GM18870 (cell line): ENCODE measurements around the gene GSTT2B.
"Not testable (repeated sequence)": the region's sequence is repeated elsewhere in the genome, so short reads cannot be mapped to it uniquely, and the experiment has no call there.

Experiments
- ATAC-seq: cut with Tn5 transposase; IDR thresholded peaks from one replicate; pipeline ENCODE4 v1.9.1; 2021; ENCODE audit warnings: moderate library complexity; ENCODE audit not compliant: unreplicated experiment

GSTT2B gene, protein sequence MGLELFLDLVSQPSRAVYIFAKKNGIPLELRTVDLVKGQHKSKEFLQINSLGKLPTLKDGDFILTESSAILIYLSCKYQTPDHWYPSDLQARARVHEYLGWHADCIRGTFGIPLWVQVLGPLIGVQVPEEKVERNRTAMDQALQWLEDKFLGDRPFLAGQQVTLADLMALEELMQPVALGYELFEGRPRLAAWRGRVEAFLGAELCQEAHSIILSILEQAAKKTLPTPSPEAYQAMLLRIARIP

GRCh38 chr22:23961084-23961771, at the start of gene GSTT2B:
TSS of gene GSTT2B (minus strand) at chr22:23961195. CDS start at chr22:23961131, 64 bp downstream.
- ATAC-seq: not testable (repeated sequence)

DNA sequence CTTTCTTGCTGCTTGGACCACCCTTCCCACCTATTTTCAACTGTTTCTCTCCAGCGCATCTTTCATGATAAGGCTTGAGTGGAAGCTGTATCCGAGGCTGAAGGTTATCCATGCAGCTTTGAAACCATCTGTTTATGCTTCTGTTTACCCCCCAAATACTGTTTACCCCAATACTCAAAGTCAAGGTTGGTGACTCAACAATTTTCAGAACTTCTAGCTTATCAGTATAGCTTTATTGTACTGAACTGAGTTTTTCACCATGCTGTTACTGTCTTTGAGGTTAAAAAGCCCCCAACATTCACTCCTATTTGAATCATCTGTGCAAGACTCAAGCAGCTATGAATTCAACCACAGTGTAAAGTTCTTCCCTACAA, 49.0 kb upstream of the GSTT2B start:
- no peak for ATAC-seq

DNA sequence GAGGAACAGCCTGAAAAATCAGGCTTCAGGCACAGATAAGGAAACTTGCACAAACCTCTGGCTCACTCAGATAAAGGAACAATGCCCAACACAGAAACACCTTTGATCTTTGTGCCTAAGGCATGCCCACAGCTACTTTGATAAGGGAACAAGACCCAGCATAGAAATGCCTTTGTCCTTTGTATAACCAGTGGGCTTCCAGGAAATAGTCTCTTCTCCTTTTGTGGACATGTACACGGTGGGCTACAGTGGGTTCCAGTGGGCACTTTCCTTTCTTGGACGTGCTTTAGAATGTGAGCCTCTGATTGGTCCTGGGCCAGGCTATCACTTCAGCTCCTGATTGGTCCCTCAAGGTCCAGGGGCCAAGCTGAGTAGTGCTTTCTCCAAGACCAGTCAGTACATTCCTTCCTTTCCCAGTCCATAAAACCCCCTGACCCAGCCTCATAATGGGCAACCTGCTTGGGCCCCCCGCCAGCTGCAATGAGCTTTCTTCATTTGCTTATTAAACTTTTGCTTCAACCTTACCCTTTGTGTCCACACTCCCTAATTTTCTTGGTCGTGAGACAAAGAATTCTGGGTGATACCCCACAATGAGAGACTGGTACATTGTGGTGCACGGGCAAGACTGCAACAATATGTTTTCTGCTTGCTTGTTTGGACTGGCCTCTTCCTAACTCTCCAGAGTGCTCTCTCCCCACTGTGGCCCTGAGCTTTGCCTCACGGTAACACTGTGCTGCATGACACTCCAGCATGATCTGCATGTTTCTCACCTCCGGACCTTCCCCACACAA, 48.4 kb upstream of the GSTT2B start:
- no peak for ATAC-seq

GRCh38 chr22:24008381-24009226, 47.6 kb upstream of the GSTT2B start:
- no peak for ATAC-seq

GRCh38 chr22:24008022-24008283, 47.0 kb upstream of the GSTT2B start:
- ATAC-seq: no peak

- ATAC-seq: no peak
These were observed 46.4 kb upstream of the GSTT2B start for GRCh38 chr22:24007253-24008021.

DNA sequence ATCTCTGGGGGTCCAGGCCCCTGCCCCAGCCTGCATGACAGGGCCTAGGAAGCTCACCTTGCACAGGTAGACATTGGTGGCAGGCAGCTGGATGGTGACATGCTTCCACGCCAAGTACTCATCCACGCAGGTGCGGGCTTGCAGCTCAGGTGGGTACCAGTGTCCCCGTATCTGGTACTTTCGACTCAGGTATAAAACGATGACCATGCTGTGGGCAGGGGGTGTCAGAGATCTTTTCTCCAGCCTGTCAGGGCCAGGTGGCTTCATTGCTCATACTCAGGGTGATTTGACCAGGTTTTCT, 45.9 kb upstream of the GSTT2B start:
- no peak for ATAC-seq

GRCh38 chr22:24006207-24006913, 45.4 kb upstream of the GSTT2B start:
- ATAC-seq: no peak

GRCh38 chr22:24005201-24005600, 44.2 kb upstream of the GSTT2B start, which contains the start of gene GSTT4:
TSS of gene GSTT4 (minus strand) at chr22:24005453. CDS start at chr22:24005356, 97 bp downstream.
- no peak for ATAC-seq

- ATAC-seq: no peak
These were observed 42.9 kb upstream of the GSTT2B start for GRCh38 chr22:24003887-24004286.

- ATAC-seq: no peak
These were observed 41.9 kb upstream of the GSTT2B start for GRCh38 chr22:24002851-24003250.

DNA sequence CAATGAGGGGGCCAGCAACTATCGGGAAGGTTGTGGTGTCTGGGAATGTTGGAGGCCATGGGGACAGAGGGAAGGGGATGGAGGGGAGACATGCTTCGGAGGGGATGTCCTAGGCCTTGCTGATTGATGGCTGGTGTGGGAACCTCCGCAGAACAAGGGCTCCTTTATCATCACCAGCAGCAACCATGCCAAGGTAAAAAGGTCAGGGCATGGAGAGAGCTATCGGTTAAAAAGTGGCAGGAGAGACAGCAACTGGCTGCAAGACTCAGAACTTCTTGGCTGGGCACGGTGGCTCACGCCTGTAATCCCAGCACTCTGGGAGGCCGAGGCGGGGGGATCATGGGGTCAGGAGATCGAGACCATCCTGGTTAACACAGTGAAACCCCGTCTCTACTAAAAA, 41.3 kb upstream of the GSTT2B start:
- no peak for ATAC-seq

DNA sequence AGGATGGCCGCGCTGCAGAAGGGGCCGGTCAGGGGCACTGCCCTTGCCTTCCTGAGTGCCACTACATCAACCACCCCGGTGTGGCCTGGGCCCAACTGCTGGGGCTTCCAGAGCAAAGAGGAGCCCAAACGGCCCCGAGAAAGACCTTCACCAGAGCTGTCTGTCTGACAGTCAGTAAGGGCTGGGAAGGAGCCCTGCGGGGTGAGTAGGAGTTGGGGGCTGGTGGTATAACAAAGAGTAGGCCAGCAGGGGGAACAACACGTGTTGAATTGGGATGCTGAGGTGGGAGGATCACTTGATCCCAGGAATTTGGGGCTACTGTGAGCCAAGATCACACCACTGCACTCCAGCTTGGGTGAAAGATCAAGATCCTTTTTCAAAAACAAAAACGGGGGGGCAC, 40.3 kb upstream of the GSTT2B start:
- ATAC-seq: no peak

- ATAC-seq: not testable (repeated sequence)
These were observed 38.8 kb upstream of the GSTT2B start for GRCh38 chr22:23999779-24000178.

GRCh38 chr22:23997092-23997491, 36.1 kb upstream of the GSTT2B start:
- ATAC-seq: no peak

DNA sequence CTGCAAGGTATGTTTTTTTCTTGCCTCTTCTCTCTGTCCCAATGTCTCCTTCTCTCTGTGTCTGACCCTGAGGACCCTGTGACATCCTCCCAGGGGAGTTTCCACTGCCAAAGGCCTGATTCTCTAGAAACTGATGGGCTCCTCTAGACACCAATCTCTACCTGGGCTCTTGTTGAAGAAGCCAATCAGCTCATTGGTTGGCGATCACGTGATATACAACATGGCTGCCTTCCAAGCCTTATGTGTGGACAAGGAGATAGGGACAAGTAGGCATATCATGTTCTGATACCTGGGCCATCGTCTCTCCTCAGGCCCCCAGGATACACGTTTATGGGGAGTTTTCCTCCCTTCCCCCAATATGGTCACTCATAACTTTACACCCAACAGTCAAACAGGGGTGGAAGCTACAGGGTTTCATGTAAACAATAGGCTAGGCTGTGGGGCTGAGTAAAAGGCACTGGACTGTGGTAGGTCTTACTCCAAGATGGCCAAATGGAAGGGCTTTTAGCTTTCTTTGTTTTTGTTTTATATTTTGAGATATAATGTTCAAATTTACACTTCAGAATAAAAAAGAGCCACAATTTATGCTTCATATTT, 32.7 kb upstream of the GSTT2B start:
- ATAC-seq: not testable (repeated sequence)

GRCh38 chr22:23993080-23993479, 32.1 kb upstream of the GSTT2B start:
- ATAC-seq: not testable (repeated sequence)

DNA sequence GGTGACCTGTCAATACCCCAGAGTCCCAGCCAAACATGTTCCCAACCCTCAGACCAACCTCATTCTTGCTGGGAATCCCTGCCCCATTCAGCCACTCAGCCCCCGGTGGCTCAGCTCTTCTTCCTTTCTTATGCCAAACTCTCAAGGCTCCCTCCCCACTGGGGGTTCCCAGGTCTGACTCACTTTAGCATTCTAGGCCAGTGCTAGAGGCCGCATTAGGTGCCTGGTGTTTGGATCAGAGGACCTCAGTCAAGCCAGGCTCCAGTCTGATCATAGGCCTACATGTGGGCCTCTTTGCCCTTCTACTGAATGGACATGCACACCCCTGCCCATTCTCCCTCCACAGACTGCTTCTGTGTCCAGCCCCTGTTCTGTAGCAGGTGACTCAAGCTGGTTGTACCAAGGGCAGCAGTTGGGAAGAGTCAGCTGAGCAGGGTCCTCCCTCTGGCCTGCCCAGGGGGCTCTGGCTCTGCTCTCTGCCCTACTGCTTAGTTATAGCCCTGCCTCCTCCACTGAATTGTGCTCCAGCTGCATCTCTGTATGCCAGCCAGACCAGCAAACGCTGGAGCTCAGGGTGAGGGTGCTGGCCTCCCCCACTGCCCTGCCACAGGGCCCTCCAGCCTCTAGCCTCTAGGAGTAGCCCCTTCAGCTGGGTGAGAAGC, 28.7 kb upstream of the GSTT2B start:
- not testable (repeated sequence) for ATAC-seq
